SK-N-SH (cell line): ENCODE results near the gene TMEM145.

Source experiments
- CTCF ChIP-seq: fragments of 200-600 bp; sonication (generic); IDR thresholded peaks from 2 replicates; pipeline ENCODE4 v1.6.1; 2017; ENCODE audit warnings: antibody characterized with exemption, mild to moderate bottlenecking, moderate library complexity
- FOSL2 ChIP-seq: IDR thresholded peaks from 2 replicates; pipeline ENCODE4 v1.4.0; 2012; ENCODE audit warnings: low read depth, mild to moderate bottlenecking, moderate library complexity, borderline replicate concordance
- TCF12 ChIP-seq: IDR thresholded peaks from 2 replicates; pipeline ENCODE4 v1.4.0; 2012

- TF ChIP-seq CTCF (no peak), FOSL2 (no peak), TCF12 (no peak)
Measured at GRCh38 chr19:42323473-42323851, 10.4 kb downstream of the TMEM145 start.
